ENCODE data around the gene DENND1A. TPM values are rescaled to one million over a fixed set of nuclear protein-coding genes. Genes with fewer than 3 reads are reported as not detected.

DENND1A gene
- total and polyA plus RNA-seq, 2 experiments from 2014 or later = 13.1 to 28.7 TPM

DNA sequence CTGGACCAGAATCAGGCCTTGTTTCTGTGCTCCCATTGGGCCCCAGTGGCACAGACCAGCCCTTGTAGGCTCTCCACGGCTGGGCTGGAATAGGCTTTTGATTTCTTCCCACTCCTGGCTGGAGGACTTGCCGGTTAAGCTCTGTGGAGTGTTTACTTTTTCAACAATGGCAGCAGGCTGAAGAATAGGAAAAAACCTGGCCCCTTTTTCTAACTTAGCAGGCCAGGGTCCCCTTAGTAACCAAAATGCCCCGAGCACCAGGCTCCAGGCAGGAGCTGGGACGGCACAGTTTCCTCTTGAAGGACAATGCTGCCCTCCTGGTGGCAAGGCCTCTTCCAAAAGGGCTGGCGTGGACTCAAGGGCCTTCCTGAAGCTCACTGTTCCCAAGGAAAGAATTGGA lies 343.7 kb downstream of the DENND1A start:
- Mint-ChIP-seq H3K27ac (no peak overlapping the region), H3K9me3 (peaks cover 13% of the 10 kb centered on the region; the same call in 2 of the 3 replicates), H3K36me3 (ENCODE audit: low read depth) (peaks cover 18% of the 10 kb centered on the region; the same call in 2 of the 3 replicates), H3K4me3 (no peak overlapping the region), H3K27me3 (ENCODE audit: insufficient read depth, low read depth, poor library complexity) (peaks cover 10% of the 10 kb centered on the region), H3K4me1 (peaks cover 15% of the 10 kb centered on the region)
- no peak for DNase-seq (ENCODE audit: low spot score)
- no peak overlapping the region for H3K4me2 ChIP-seq
- no peaks in the 10 kb centered on the region for H3K27me3 ChIP-seq (ENCODE audit: insufficient read depth)
- no peaks in the 10 kb centered on the region for H3K79me2 ChIP-seq (replicated peaks; ENCODE audit: insufficient read depth)
- no peaks in the 10 kb centered on the region for H3K36me3 ChIP-seq (ENCODE audit: insufficient read depth)
- no peak overlapping the region for H3K4me3 ChIP-seq
- no peaks in the 10 kb centered on the region for H3F3A ChIP-seq (replicated peaks; ENCODE audit: low read depth)
- no peak for TF ChIP-seq STAT1 (IDR thresholded peaks at IDR 0.05; ENCODE audit: unreplicated experiment)
- TF ChIP-seq NANOG (IDR thresholded peaks at IDR 0.05; ENCODE audit: borderline replicate concordance) = no peak
- no peak for TF ChIP-seq EZH2phosphoT487 (IDR thresholded peaks at IDR 0.05; ENCODE audit: unreplicated experiment)
- TF ChIP-seq, protein P1, sequence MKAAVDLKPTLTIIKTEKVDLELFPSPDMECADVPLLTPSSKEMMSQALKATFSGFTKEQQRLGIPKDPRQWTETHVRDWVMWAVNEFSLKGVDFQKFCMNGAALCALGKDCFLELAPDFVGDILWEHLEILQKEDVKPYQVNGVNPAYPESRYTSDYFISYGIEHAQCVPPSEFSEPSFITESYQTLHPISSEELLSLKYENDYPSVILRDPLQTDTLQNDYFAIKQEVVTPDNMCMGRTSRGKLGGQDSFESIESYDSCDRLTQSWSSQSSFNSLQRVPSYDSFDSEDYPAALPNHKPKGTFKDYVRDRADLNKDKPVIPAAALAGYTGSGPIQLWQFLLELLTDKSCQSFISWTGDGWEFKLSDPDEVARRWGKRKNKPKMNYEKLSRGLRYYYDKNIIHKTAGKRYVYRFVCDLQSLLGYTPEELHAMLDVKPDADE (IDR thresholded peaks at IDR 0.05) = no peak
- TF ChIP-seq JUNB (IDR thresholded peaks at IDR 0.05; ENCODE audit: unreplicated experiment) = no peak
- no peak for TF ChIP-seq ZNF331 (CRISPR knock-in tag; IDR thresholded peaks at IDR 0.05; ENCODE audit: low read depth)
- no peak for TF ChIP-seq ZNF114 (CRISPR knock-in tag; IDR thresholded peaks at IDR 0.05)
- TF ChIP-seq, protein P2, sequence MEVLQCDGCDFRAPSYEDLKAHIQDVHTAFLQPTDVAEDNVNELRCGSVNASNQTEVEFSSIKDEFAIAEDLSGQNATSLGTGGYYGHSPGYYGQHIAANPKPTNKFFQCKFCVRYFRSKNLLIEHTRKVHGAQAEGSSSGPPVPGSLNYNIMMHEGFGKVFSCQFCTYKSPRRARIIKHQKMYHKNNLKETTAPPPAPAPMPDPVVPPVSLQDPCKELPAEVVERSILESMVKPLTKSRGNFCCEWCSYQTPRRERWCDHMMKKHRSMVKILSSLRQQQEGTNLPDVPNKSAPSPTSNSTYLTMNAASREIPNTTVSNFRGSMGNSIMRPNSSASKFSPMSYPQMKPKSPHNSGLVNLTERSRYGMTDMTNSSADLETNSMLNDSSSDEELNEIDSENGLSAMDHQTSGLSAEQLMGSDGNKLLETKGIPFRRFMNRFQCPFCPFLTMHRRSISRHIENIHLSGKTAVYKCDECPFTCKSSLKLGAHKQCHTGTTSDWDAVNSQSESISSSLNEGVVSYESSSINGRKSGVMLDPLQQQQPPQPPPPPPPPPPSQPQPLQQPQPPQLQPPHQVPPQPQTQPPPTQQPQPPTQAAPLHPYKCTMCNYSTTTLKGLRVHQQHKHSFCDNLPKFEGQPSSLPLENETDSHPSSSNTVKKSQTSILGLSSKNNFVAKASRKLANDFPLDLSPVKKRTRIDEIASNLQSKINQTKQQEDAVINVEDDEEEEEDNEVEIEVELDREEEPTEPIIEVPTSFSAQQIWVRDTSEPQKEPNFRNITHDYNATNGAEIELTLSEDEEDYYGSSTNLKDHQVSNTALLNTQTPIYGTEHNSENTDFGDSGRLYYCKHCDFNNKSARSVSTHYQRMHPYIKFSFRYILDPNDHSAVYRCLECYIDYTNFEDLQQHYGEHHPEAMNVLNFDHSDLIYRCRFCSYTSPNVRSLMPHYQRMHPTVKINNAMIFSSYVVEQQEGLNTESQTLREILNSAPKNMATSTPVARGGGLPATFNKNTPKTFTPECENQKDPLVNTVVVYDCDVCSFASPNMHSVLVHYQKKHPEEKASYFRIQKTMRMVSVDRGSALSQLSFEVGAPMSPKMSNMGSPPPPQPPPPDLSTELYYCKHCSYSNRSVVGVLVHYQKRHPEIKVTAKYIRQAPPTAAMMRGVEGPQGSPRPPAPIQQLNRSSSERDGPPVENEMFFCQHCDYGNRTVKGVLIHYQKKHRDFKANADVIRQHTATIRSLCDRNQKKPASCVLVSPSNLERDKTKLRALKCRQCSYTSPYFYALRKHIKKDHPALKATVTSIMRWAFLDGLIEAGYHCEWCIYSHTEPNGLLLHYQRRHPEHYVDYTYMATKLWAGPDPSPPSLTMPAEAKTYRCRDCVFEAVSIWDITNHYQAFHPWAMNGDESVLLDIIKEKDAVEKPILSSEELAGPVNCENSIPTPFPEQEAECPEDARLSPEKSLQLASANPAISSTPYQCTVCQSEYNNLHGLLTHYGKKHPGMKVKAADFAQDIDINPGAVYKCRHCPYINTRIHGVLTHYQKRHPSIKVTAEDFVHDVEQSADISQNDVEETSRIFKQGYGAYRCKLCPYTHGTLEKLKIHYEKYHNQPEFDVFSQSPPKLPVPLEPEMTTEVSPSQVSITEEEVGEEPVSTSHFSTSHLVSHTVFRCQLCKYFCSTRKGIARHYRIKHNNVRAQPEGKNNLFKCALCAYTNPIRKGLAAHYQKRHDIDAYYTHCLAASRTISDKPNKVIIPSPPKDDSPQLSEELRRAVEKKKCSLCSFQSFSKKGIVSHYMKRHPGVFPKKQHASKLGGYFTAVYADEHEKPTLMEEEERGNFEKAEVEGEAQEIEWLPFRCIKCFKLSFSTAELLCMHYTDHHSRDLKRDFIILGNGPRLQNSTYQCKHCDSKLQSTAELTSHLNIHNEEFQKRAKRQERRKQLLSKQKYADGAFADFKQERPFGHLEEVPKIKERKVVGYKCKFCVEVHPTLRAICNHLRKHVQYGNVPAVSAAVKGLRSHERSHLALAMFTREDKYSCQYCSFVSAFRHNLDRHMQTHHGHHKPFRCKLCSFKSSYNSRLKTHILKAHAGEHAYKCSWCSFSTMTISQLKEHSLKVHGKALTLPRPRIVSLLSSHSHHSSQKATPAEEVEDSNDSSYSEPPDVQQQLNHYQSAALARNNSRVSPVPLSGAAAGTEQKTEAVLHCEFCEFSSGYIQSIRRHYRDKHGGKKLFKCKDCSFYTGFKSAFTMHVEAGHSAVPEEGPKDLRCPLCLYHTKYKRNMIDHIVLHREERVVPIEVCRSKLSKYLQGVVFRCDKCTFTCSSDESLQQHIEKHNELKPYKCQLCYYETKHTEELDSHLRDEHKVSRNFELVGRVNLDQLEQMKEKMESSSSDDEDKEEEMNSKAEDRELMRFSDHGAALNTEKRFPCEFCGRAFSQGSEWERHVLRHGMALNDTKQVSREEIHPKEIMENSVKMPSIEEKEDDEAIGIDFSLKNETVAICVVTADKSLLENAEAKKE (CRISPR knock-in tag; IDR thresholded peaks at IDR 0.05) = no peak
- TF ChIP-seq, protein P3, sequence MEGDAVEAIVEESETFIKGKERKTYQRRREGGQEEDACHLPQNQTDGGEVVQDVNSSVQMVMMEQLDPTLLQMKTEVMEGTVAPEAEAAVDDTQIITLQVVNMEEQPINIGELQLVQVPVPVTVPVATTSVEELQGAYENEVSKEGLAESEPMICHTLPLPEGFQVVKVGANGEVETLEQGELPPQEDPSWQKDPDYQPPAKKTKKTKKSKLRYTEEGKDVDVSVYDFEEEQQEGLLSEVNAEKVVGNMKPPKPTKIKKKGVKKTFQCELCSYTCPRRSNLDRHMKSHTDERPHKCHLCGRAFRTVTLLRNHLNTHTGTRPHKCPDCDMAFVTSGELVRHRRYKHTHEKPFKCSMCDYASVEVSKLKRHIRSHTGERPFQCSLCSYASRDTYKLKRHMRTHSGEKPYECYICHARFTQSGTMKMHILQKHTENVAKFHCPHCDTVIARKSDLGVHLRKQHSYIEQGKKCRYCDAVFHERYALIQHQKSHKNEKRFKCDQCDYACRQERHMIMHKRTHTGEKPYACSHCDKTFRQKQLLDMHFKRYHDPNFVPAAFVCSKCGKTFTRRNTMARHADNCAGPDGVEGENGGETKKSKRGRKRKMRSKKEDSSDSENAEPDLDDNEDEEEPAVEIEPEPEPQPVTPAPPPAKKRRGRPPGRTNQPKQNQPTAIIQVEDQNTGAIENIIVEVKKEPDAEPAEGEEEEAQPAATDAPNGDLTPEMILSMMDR (conservative IDR thresholded peaks at IDR 0.05; ENCODE audit: low read depth in 2 of 2) = no peak
- no peak for TF ChIP-seq EZH2 (IDR thresholded peaks at IDR 0.05; ENCODE audit: low read depth, unreplicated experiment)
- no peak for TF ChIP-seq CREB1 (CRISPR knock-in tag; IDR thresholded peaks at IDR 0.05; ENCODE audit: low read depth)
- TF ChIP-seq, protein P4, sequence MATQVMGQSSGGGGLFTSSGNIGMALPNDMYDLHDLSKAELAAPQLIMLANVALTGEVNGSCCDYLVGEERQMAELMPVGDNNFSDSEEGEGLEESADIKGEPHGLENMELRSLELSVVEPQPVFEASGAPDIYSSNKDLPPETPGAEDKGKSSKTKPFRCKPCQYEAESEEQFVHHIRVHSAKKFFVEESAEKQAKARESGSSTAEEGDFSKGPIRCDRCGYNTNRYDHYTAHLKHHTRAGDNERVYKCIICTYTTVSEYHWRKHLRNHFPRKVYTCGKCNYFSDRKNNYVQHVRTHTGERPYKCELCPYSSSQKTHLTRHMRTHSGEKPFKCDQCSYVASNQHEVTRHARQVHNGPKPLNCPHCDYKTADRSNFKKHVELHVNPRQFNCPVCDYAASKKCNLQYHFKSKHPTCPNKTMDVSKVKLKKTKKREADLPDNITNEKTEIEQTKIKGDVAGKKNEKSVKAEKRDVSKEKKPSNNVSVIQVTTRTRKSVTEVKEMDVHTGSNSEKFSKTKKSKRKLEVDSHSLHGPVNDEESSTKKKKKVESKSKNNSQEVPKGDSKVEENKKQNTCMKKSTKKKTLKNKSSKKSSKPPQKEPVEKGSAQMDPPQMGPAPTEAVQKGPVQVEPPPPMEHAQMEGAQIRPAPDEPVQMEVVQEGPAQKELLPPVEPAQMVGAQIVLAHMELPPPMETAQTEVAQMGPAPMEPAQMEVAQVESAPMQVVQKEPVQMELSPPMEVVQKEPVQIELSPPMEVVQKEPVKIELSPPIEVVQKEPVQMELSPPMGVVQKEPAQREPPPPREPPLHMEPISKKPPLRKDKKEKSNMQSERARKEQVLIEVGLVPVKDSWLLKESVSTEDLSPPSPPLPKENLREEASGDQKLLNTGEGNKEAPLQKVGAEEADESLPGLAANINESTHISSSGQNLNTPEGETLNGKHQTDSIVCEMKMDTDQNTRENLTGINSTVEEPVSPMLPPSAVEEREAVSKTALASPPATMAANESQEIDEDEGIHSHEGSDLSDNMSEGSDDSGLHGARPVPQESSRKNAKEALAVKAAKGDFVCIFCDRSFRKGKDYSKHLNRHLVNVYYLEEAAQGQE (IDR thresholded peaks at IDR 0.05; ENCODE audit: unreplicated experiment) = no peak
- TF ChIP-seq POLR2AphosphoS5 (IDR thresholded peaks at IDR 0.05; ENCODE audit: low read depth) = no peak
- no peaks in the 10 kb centered on the region for H3K9me2 ChIP-seq (ENCODE audit: insufficient read depth)
- no peak overlapping the region for H2AFZ ChIP-seq
- ATAC-seq = no peak
- H3K27ac ChIP-seq (ENCODE audit: low read depth) = no peak overlapping the region
- peaks cover 3% of the 10 kb centered on the region; the same call in 1 of the 2 replicates for H4K20me1 ChIP-seq (replicated peaks; ENCODE audit: insufficient read depth)
- peaks cover 7% of the 10 kb centered on the region for H3K4me1 ChIP-seq (ENCODE audit: insufficient read depth)
